Fibroblast of villous mesenchyme (primary cell): ENCODE data around the gene EIF5B. TPM values are rescaled to one million over a fixed set of nuclear protein-coding genes. Genes with fewer than 3 reads are reported as not detected.
A peak's percentile ranks its signal among the peaks of the same experiment; 100 is the strongest.

Experiments used
- DNase-seq: peaks from one replicate; pipeline ENCODE4 v3.0.0-alpha.2; 2010; ENCODE audit warnings: low read depth
- H3K4me3 ChIP-seq: 2 replicates; pipeline ENCODE4 v1.5.1; 2011; ENCODE audit warnings: low read depth, mild to moderate bottlenecking, low read length
- CTCF ChIP-seq: IDR thresholded peaks from 2 replicates; pipeline ENCODE4 v1.5.1; 2012; ENCODE audit warnings: low read depth, mild to moderate bottlenecking, low read length; ENCODE audit not compliant: insufficient read depth
- total RNA-seq: library from RNA; depleted of rRNA; stranded (reverse); fragments of >200 nt; gene quantifications from 2 replicates; pipeline ENCODE4 v1.2.3, GENCODE V29; 2012

Gene EIF5B
- total RNA-seq, 1 donor, result 19.0 TPM

DNA sequence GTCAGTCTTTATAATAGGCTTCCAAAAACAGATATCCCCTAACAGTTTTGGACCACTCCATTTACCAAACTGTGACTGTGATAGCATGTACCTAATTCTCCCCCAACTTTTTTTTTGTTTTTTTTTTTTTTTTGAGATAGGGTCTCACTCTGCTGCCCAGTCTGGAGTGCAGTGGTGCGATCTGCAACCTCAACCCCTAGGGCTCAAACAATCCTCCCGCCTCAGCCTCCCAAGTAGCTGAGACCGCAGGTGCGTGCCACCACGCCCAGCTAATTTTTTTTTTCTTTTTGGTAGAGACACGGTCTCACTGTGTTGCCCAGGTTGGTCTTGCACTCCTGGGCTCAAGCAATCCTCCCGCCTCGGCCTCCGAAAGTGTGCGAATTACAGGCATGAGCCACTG is 99.7 kb downstream of the EIF5B start:
- DNase-seq, result no peak
- no peak for TF ChIP-seq CTCF

DNA sequence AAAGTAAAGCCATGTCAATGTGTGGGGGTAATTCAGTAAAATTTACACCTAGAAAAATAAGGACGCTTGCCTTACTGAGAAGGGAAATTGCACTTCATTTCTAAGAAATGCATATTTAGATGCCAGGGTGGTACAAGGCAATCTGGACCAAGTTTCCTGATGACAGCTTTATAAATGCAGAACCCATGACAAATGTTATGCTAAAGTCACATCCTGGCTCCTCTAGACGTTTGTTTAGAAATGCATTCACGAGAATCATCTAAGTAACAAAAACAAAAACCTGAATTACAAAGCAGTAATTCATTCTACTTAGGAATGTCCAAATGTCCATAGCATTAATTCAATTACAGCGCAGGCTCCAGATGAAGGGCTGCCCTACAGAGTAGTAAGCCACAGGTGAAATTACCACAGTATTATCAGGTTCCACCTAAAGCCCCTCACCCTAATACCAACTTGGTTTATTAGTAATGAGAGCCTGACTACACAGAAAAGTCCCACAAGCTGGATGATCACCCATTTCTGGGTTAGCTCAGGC is 102.8 kb downstream of the EIF5B start:
- DNase-seq, result no peak
- no peak overlapping the region for H3K4me3 ChIP-seq
- TF ChIP-seq CTCF, result no peak

More for the DNA sequence above, 99.7 kb downstream of the EIF5B start:
- no peak overlapping the region for H3K4me3 ChIP-seq

DNA sequence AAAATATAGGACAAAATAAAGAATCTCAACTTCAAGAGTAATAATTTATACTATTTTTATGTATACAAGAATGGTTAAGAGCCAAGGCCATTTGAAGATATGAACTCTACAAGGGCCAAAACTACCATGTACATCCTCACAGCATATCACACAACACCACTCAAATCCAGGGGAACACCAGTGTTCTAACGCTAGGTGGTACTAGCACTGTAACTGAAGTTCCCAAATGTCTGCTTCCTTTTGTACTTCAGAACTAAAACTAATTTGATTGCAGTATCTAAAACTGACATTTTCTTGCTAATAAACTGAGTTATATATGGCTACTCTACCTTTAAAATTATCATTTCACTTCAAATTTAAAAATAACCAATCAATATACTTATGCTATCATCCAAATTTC is 105.6 kb downstream of the EIF5B start:
- TF ChIP-seq CTCF, result peak; percentile 44
- H3K4me3 ChIP-seq, result no peak overlapping the region
- no peak for DNase-seq

- no peak for TF ChIP-seq CTCF
- no peak for DNase-seq
- H3K4me3 ChIP-seq, result no peak overlapping the region
These were observed 107.0 kb downstream of the EIF5B start for GRCh38 chr2:99444222-99444621.

DNA sequence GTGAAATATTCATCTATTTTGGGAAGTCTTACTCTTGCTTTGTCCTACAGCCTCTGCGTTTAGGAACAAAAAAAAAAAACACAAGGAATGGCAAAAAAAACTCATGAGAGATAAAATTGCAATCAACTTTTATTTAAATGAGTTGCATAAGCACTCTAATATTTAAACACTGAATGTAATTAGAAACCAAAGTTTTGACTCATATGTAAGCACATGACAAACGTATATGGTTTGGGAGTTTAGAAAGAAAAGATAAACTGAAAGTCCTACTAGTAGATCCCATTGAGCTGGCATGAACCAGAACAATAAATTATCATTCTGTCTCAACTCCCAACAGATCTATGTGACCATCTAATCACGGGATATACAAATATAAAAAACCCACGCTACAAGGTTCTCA is 107.9 kb downstream of the EIF5B start:
- no peak for TF ChIP-seq CTCF
- DNase-seq, result peak; percentile 55
- no peak overlapping the region for H3K4me3 ChIP-seq

- no peak overlapping the region for H3K4me3 ChIP-seq
- DNase-seq, result peak; percentile 52
- TF ChIP-seq CTCF, result no peak
These were observed 111.4 kb downstream of the EIF5B start for GRCh38 chr2:99448556-99448955.

DNA sequence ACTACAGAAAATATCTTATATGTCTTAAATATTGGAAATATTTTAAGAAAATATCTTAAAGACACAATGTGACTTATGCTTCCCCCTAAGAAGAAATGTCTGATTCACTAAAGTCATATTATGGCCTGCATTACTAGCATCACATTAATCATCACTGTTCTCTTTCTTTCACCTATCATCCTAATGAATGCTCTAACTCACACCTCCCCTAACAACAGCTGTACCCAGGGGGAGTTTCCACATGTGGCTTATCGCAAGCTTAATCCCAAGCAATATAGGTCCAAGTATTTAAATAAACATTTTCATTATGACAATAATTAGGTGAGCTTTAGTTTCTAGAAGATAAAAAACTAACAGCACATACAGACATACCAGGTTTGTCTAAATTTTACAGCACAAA is 113.0 kb downstream of the EIF5B start:
- no peak for DNase-seq
- TF ChIP-seq CTCF, result no peak
- no peak overlapping the region for H3K4me3 ChIP-seq
